Nucleus accumbens (tissue), 56 donors: ENCODE data around the gene KRTAP4-8.
"Not testable (repeated sequence)": the region's sequence is repeated elsewhere in the genome, so short reads cannot be mapped to it uniquely, and the experiment has no call there.

ENCODE experiments used
- DNase-seq, 56 donors: peaks; one replicate each; lab custom pipeline; 2025; lab: John Stamatoyannopoulos, UW

KRTAP4-8 gene

GRCh38 chr17:41111151-41111885, 13.4 kb upstream of the KRTAP4-8 start:
- no peak for DNase-seq

- not testable (repeated sequence) for DNase-seq
Observed at GRCh38 chr17:41108728-41109386, 10.9 kb upstream of the KRTAP4-8 start.

- DNase-seq = no peak
Observed at GRCh38 chr17:41107941-41108450, 10.1 kb upstream of the KRTAP4-8 start.

- not testable (repeated sequence) for DNase-seq
Observed at GRCh38 chr17:41105347-41105746, 7.4 kb upstream of the KRTAP4-8 start, which contains the start of gene KRTAP4-9. KRTAP4-9 (plus strand) TSS chr17:41105389; CDS start chr17:41105389, 0 bp downstream.

- not testable (repeated sequence) for DNase-seq
Observed at GRCh38 chr17:41104386-41105038, 6.6 kb upstream of the KRTAP4-8 start.

- no peak for DNase-seq
Observed at GRCh38 chr17:41103896-41104295, 6.0 kb upstream of the KRTAP4-8 start.

GRCh38 chr17:41101586-41102259, 3.8 kb upstream of the KRTAP4-8 start, which contains the start of gene KRTAP4-16:
KRTAP4-16 (minus strand) TSS chr17:41102209; CDS start chr17:41102209, 0 bp downstream.
- no peak for DNase-seq

GRCh38 chr17:41099682-41100480, 1.9 kb upstream of the KRTAP4-8 start:
- DNase-seq = not testable (repeated sequence)

- DNase-seq = no peak
Observed at GRCh38 chr17:41098481-41098880, 539 bp upstream of the KRTAP4-8 start.

- DNase-seq = no peak
Observed at GRCh38 chr17:41096055-41096454, 1.9 kb downstream of the KRTAP4-8 start.

- not testable (repeated sequence) for DNase-seq
Observed at GRCh38 chr17:41088760-41089352, 9.1 kb downstream of the KRTAP4-8 start.

- DNase-seq = not testable (repeated sequence)
Observed at GRCh38 chr17:41084100-41084856, 13.7 kb downstream of the KRTAP4-8 start, which contains the start of gene KRTAP4-7. KRTAP4-7 (plus strand) TSS chr17:41084150; CDS start chr17:41084207, 57 bp downstream.

- DNase-seq = not testable (repeated sequence)
Observed at GRCh38 chr17:41083427-41083826, 14.5 kb downstream of the KRTAP4-8 start.

GRCh38 chr17:41082626-41083025, 15.3 kb downstream of the KRTAP4-8 start:
- DNase-seq = no peak

GRCh38 chr17:41076788-41077187, 21.2 kb downstream of the KRTAP4-8 start:
- no peak for DNase-seq

- DNase-seq = no peak
Observed at GRCh38 chr17:41073676-41074075, 24.3 kb downstream of the KRTAP4-8 start.

GRCh38 chr17:41071606-41072360, 26.2 kb downstream of the KRTAP4-8 start:
- DNase-seq = no peak

- no peak for DNase-seq
Observed at GRCh38 chr17:41069031-41069430, 28.9 kb downstream of the KRTAP4-8 start.
